ENCODE results near the gene MPZL3.

DNA sequence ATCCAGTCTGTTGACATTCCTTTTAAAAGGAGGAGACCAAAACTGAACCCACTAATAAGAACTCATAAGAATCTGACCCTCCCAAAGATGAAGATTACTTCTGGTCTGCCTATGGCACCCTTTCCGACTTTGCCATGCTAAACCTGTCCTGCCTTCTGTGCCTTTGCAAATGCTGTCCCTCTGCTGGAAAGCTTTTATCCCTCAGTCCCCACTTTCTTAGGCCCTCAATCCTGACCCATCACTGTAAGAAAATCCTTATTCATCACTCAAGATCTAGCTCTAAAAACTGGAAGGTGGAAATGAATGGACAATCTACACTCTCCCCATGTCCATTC, 10.4 kb downstream of the MPZL3 start:
- TF ChIP-seq, protein P1, sequence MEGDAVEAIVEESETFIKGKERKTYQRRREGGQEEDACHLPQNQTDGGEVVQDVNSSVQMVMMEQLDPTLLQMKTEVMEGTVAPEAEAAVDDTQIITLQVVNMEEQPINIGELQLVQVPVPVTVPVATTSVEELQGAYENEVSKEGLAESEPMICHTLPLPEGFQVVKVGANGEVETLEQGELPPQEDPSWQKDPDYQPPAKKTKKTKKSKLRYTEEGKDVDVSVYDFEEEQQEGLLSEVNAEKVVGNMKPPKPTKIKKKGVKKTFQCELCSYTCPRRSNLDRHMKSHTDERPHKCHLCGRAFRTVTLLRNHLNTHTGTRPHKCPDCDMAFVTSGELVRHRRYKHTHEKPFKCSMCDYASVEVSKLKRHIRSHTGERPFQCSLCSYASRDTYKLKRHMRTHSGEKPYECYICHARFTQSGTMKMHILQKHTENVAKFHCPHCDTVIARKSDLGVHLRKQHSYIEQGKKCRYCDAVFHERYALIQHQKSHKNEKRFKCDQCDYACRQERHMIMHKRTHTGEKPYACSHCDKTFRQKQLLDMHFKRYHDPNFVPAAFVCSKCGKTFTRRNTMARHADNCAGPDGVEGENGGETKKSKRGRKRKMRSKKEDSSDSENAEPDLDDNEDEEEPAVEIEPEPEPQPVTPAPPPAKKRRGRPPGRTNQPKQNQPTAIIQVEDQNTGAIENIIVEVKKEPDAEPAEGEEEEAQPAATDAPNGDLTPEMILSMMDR (IDR thresholded peaks at IDR 0.05) = no peak
- TF ChIP-seq POLR2A (IDR thresholded peaks at IDR 0.05) = no peak
